ENCODE data around the gene LINGO4. TPM values are rescaled to one million over a fixed set of nuclear protein-coding genes. Genes with fewer than 3 reads are reported as not detected.

LINGO4 gene

GRCh38 chr1:151756291-151756690 lies 48.9 kb downstream of the LINGO4 start:
- Histone ChIP-seq H3K36me3 (ENCODE audit: insufficient read depth, low read length) (peaks cover 26% of the 10 kb centered on the region), H3K9ac (ENCODE audit: low read depth, low read length) (no peak overlapping the region), H3K4me1 (ENCODE audit: control insufficient read depth, insufficient read depth, low read length) (peaks cover 9% of the 10 kb centered on the region), H3K4me3 (ENCODE audit: low read length) (no peak overlapping the region), H3K27me3 (ENCODE audit: control insufficient read depth, insufficient read depth, low read length) (no peaks in the 10 kb centered on the region), H3K9me3 (replicated peaks; ENCODE audit: low read length) (no peaks in the 10 kb centered on the region), H3K4me2 (ENCODE audit: low read length) (no peak overlapping the region)

Small RNAs within 50 kb of the gene (small RNA-seq; reads per million reads assigned to genes)
- gene RF00019 = not detected

Data from skeletal muscle satellite cell (primary cell).